MM.1S (cell line): ENCODE data around the gene THAP9.

ENCODE experiments used
- DNase-seq: peaks from one replicate; pipeline ENCODE4 v3.0.0-alpha.2; 2015
- H2AFZ ChIP-seq: fragments of 300-600 bp; sonication (generic); 2 replicates; pipeline ENCODE4 v1.6.0; 2016; ENCODE audit warnings: antibody characterized with exemption, low read length
- H3F3A ChIP-seq: fragments of 300-600 bp; sonication (generic); 2 replicates; pipeline ENCODE4 v1.6.1; 2016; ENCODE audit warnings: mild to moderate bottlenecking, antibody characterized with exemption, low read length, moderate library complexity, mixed read lengths; ENCODE audit not compliant: insufficient read depth
- H3K27ac ChIP-seq: fragments of 300-600 bp; sonication (generic); 2 replicates; pipeline ENCODE4 v1.5.1; 2016; ENCODE audit warnings: mild to moderate bottlenecking, low read length
- H3K27me3 ChIP-seq: fragments of 300-600 bp; sonication (generic); replicated peaks from 2 replicates; pipeline ENCODE4 v1.6.0; 2016; ENCODE audit warnings: low read length; ENCODE audit not compliant: insufficient read depth
- H3K36me3 ChIP-seq: fragments of 300-600 bp; sonication (generic); replicated peaks from 2 replicates; pipeline ENCODE4 v1.6.1; 2016; ENCODE audit warnings: mild to moderate bottlenecking, low read length, mixed read lengths; ENCODE audit not compliant: insufficient read depth
- H3K4me1 ChIP-seq: fragments of 300-600 bp; sonication (generic); 2 replicates; pipeline ENCODE4 v1.6.1; 2016; ENCODE audit warnings: low read length, mixed read lengths
- H3K4me2 ChIP-seq: fragments of 300-600 bp; sonication (generic); 2 replicates; pipeline ENCODE4 v1.6.0; 2016; ENCODE audit warnings: low read depth, low read length
- H3K4me3 ChIP-seq: fragments of 300-600 bp; sonication (generic); 2 replicates; pipeline ENCODE4 v1.5.1; 2016; ENCODE audit warnings: low read length, mixed read lengths
- H3K79me2 ChIP-seq: fragments of 300-600 bp; sonication (generic); 2 replicates; pipeline ENCODE4 v1.6.1; 2016; ENCODE audit warnings: mixed run types, low read length, mixed read lengths
- H3K9ac ChIP-seq: fragments of 300-600 bp; sonication (generic); 2 replicates; pipeline ENCODE4 v1.6.1; 2016; ENCODE audit warnings: low read length, mixed read lengths
- H3K9me2 ChIP-seq: fragments of 300-600 bp; sonication (generic); replicated peaks from 2 replicates; pipeline ENCODE4 v1.6.1; 2016; ENCODE audit warnings: mild to moderate bottlenecking, low read length, mixed read lengths; ENCODE audit not compliant: insufficient read depth
- H3K9me3 ChIP-seq: fragments of 300-600 bp; sonication (generic); replicated peaks from 2 replicates; pipeline ENCODE4 v1.6.1; 2016; ENCODE audit warnings: mild to moderate bottlenecking, low read length, mixed read lengths; ENCODE audit not compliant: insufficient read depth
- H4K20me1 ChIP-seq: fragments of 300-600 bp; sonication (generic); 2 replicates; pipeline ENCODE4 v1.6.1; 2016; ENCODE audit warnings: mild to moderate bottlenecking, low read length, moderate library complexity, mixed read lengths; ENCODE audit not compliant: insufficient read depth
- CTCF ChIP-seq: fragments of 300-600 bp; sonication (generic); IDR thresholded peaks from 2 replicates; pipeline ENCODE4 v1.5.1; 2016; ENCODE audit warnings: antibody characterized with exemption, low read length, mixed read lengths
- EZH2 ChIP-seq: fragments of 300-600 bp; sonication (generic); optimal IDR thresholded peaks from 2 replicates; pipeline ENCODE3; 2017; ENCODE audit warnings: low read depth, mild to moderate bottlenecking, antibody characterized with exemption, low read length, mixed read lengths
- EZH2phosphoT487 ChIP-seq: fragments of 300-600 bp; sonication (generic); IDR thresholded peaks from 2 replicates; pipeline ENCODE4 v1.6.1; 2018; ENCODE audit warnings: antibody characterized with exemption, low read length

The THAP9 gene

GRCh38 chr4:82890528-82890900 lies 10.0 kb upstream of the THAP9 start:
- Histone ChIP-seq H3K9me2 (no peaks in the 10 kb centered on the region), H3K4me3 (peak overlapping the region; percentile 95), H3K9me3 (no peaks in the 10 kb centered on the region), H3K79me2 (peaks cover 69% of the 10 kb centered on the region), H3K27me3 (no peaks in the 10 kb centered on the region), H3F3A (peaks cover 38% of the 10 kb centered on the region), H3K36me3 (no peaks in the 10 kb centered on the region; the same call in 1 of the 2 replicates), H3K4me1 (peaks cover 17% of the 10 kb centered on the region), H3K4me2 (peak overlapping the region; percentile 71), H2AFZ (peak overlapping the region; percentile 80), H4K20me1 (no peaks in the 10 kb centered on the region), H3K27ac (peak overlapping the region; percentile 96), H3K9ac (peak overlapping the region; percentile 92)
- no peak for DNase-seq
- no peak for TF ChIP-seq EZH2
- no peak for TF ChIP-seq EZH2phosphoT487
- no peak for TF ChIP-seq CTCF

- Histone ChIP-seq H3K9me2 (no peaks in the 10 kb centered on the region), H3K9me3 (no peaks in the 10 kb centered on the region), H3K9ac (peak within 1 kb of the TSS; percentile 92), H4K20me1 (no peaks in the 10 kb centered on the region), H3K36me3 (no peaks in the 10 kb centered on the region; the same call in 1 of the 2 replicates), H2AFZ (peak within 1 kb of the TSS; percentile 80), H3K4me3 (peak within 1 kb of the TSS; percentile 95), H3K4me1 (peaks cover 17% of the 10 kb centered on the region), H3K27me3 (no peaks in the 10 kb centered on the region), H3K4me2 (peak within 1 kb of the TSS; percentile 71), H3F3A (peaks cover 38% of the 10 kb centered on the region), H3K27ac (peak within 1 kb of the TSS; percentile 96), H3K79me2 (peaks cover 69% of the 10 kb centered on the region)
- DNase-seq: peak; percentile 97
- TF ChIP-seq EZH2 (no peak), EZH2phosphoT487 (no peak), CTCF (no peak)
Measured at GRCh38 chr4:82890901-82891706, 9.4 kb upstream of the THAP9 start, which contains the start of gene SEC31A. SEC31A (minus strand) TSS chr4:82891153; CDS start chr4:82881936, 9,217 bp downstream.

- TF ChIP-seq EZH2phosphoT487 (no peak), CTCF (no peak), EZH2 (no peak)
- Histone ChIP-seq H3K27me3 (no peaks in the 10 kb centered on the region), H3K9me2 (no peaks in the 10 kb centered on the region), H3K9me3 (no peaks in the 10 kb centered on the region), H3K4me3 (peak overlapping the region; percentile 95), H3K27ac (peak overlapping the region; percentile 96; the same call in 1 of the 2 replicates), H3K4me1 (peaks cover 17% of the 10 kb centered on the region), H3K36me3 (peaks cover 2% of the 10 kb centered on the region; the same call in 1 of the 2 replicates), H3K79me2 (peaks cover 69% of the 10 kb centered on the region), H3K9ac (peak overlapping the region; percentile 92), H2AFZ (peak overlapping the region; percentile 73), H3F3A (peaks cover 38% of the 10 kb centered on the region), H3K4me2 (peak overlapping the region; percentile 70), H4K20me1 (no peaks in the 10 kb centered on the region)
- DNase-seq: peak; percentile 58
Measured at GRCh38 chr4:82891707-82892466, 8.6 kb upstream of the THAP9 start.
